Measurements from ENCODE around the gene VASH1. TPM values are rescaled to one million over a fixed set of nuclear protein-coding genes. Genes with fewer than 3 reads are reported as not detected.

VASH1 gene
- total RNA-seq, 2 donors from 2014 or later: 11.7 to 16.8 TPM

- no peak for ATAC-seq
- DNase-seq: no peak
- H3K9me3 ChIP-seq (ENCODE audit: control insufficient read depth, low read length, poor library complexity, severe bottlenecking): no peaks in the 10 kb centered on the region
- no peaks in the 10 kb centered on the region for H3K36me3 Mint-ChIP-seq (ENCODE audit: low read depth)
- no peak overlapping the region for H3K27ac Mint-ChIP-seq
- peaks cover 12% of the 10 kb centered on the region for H3K27me3 Mint-ChIP-seq
- H3K4me3 Mint-ChIP-seq: no peak overlapping the region
- H3K4me1 Mint-ChIP-seq: no peaks in the 10 kb centered on the region
These were observed 66.5 kb downstream of the VASH1 start for GRCh38 chr14:76827696-76828296.

- no peaks in the 10 kb centered on the region for H3K4me1 Mint-ChIP-seq
- H3K27me3 Mint-ChIP-seq: peaks cover 12% of the 10 kb centered on the region
These were observed 67.2 kb downstream of the VASH1 start for GRCh38 chr14:76828339-76829012.

GRCh38 chr14:76829013-76829365 is 67.7 kb downstream of the VASH1 start:
- ATAC-seq (no peak), DNase-seq (no peak)

More at GRCh38 chr14:76828339-76829012, 67.2 kb downstream of the VASH1 start:
- no peak for DNase-seq
- Mint-ChIP-seq H3K4me3 (no peak overlapping the region), H3K36me3 (ENCODE audit: low read depth) (no peaks in the 10 kb centered on the region), H3K27ac (no peak overlapping the region)
- H3K9me3 ChIP-seq (ENCODE audit: control insufficient read depth, low read length, poor library complexity, severe bottlenecking): no peaks in the 10 kb centered on the region
- ATAC-seq: no peak

GRCh38 chr14:76829650-76830421 is 68.6 kb downstream of the VASH1 start:
- H3K27ac Mint-ChIP-seq: no peak overlapping the region
- no peak overlapping the region for H3K4me3 Mint-ChIP-seq
- no peaks in the 10 kb centered on the region for H3K36me3 Mint-ChIP-seq (ENCODE audit: low read depth)
- DNase-seq: no peak
- ATAC-seq: no peak
- H3K9me3 ChIP-seq (ENCODE audit: control insufficient read depth, low read length, poor library complexity, severe bottlenecking): no peaks in the 10 kb centered on the region
- no peaks in the 10 kb centered on the region for H3K4me1 Mint-ChIP-seq
- H3K27me3 Mint-ChIP-seq: peaks cover 17% of the 10 kb centered on the region

More at GRCh38 chr14:76829013-76829365, 67.7 kb downstream of the VASH1 start:
- Mint-ChIP-seq H3K27ac (no peak overlapping the region), H3K36me3 (ENCODE audit: low read depth) (no peaks in the 10 kb centered on the region), H3K27me3 (peaks cover 13% of the 10 kb centered on the region), H3K4me1 (no peaks in the 10 kb centered on the region), H3K4me3 (no peak overlapping the region)
- H3K9me3 ChIP-seq (ENCODE audit: control insufficient read depth, low read length, poor library complexity, severe bottlenecking): no peaks in the 10 kb centered on the region

- DNase-seq: no peak
- Mint-ChIP-seq H3K36me3 (ENCODE audit: low read depth) (no peaks in the 10 kb centered on the region), H3K4me3 (no peak overlapping the region), H3K4me1 (no peaks in the 10 kb centered on the region), H3K27me3 (peaks cover 13% of the 10 kb centered on the region), H3K27ac (no peak overlapping the region)
- ATAC-seq: no peak
- H3K9me3 ChIP-seq (ENCODE audit: control insufficient read depth, low read length, poor library complexity, severe bottlenecking): no peaks in the 10 kb centered on the region
These were observed 69.3 kb downstream of the VASH1 start for GRCh38 chr14:76830556-76830955.

GRCh38 chr14:76832503-76832988 is 71.3 kb downstream of the VASH1 start:
- ATAC-seq (no peak), DNase-seq (no peak)
- H3K9me3 ChIP-seq (ENCODE audit: control insufficient read depth, low read length, poor library complexity, severe bottlenecking): no peaks in the 10 kb centered on the region
- Mint-ChIP-seq H3K4me3 (no peak overlapping the region), H3K4me1 (no peaks in the 10 kb centered on the region), H3K27ac (no peak overlapping the region), H3K27me3 (peaks cover 17% of the 10 kb centered on the region), H3K36me3 (ENCODE audit: low read depth) (no peaks in the 10 kb centered on the region)

Other genes starting within 250 kb of the VASH1 start
- 10 to 100 TPM; 11.9 to 14.0 TPM for gene ANGEL1, start 51.4 kb downstream of the VASH1 start, total RNA-seq
- not detected for gene LRRC74A, start 64.9 kb downstream of the VASH1 start, total RNA-seq